Mammary epithelial cell (primary cell): ENCODE measurements around the gene TRAPPC5.

Experiments used
- CTCF ChIP-seq, 2 donors: IDR thresholded peaks in 1 of 2; conservative IDR thresholded peaks in 1 of 2; 2 replicates each; pipeline ENCODE4 v1.5.1; 2011 to 2012; ENCODE audit warnings: inconsistent platforms in 2 of 2, low read length in 2 of 2, mild to moderate bottlenecking in 2 of 2, control low read depth in 1 of 2, low read depth in 1 of 2; ENCODE audit not compliant: insufficient read depth in 1 of 2; ENCODE audit errors: extremely low read depth in 1 of 2
- EZH2 ChIP-seq: IDR thresholded peaks from 2 replicates; pipeline ENCODE4 v1.6.1; 2012; ENCODE audit warnings: low read length, inconsistent platforms, borderline replicate concordance

GRCh38 chr19:7701654-7702457 is 21.2 kb downstream of the TRAPPC5 start, which contains the start of gene FCER2:
- TF ChIP-seq CTCF (conservative IDR thresholded peaks at IDR 0.05 in 1 of 2, IDR thresholded peaks at IDR 0.05 in 1 of 2; ENCODE audit: extremely low read depth in 1 of 2, insufficient read depth in 1 of 2, low read depth in 1 of 2, low read length in 2 of 2) (no peak), EZH2 (no peak)
